ENCODE measurements around the gene PHF21B. TPM values are rescaled to one million over a fixed set of nuclear protein-coding genes. Genes with fewer than 3 reads are reported as not detected.

PHF21B gene
- total and polyA plus RNA-seq, 2 of the 8 experiments (the other 6 are each of a cell fraction or from before 2014, with no cell fraction given), result 19.3 to 68.1 TPM

- no peak overlapping the region for H3K56ac ChIP-seq (replicated peaks; ENCODE audit: insufficient read length, low read depth, low read length)
- peak overlapping the region; percentile 2; the same call in 1 of the 2 replicates for H2BK5ac ChIP-seq (ENCODE audit: low read depth, low read length)
- peak overlapping the region; percentile 6 for H4K5ac ChIP-seq (ENCODE audit: insufficient read length, low read depth, low read length)
- H3K4me3 ChIP-seq (ENCODE audit: extremely low read depth in 1 of 4, insufficient read depth in 2 of 4, low read depth in 3 of 4, low read length in 4 of 4), result no peak overlapping the region
- DNase-seq (ENCODE audit: low read depth in 1 of 2, low spot score in 2 of 2) (no peak), FAIRE-seq (no peak)
- TF ChIP-seq TAF7 (optimal IDR thresholded peaks at IDR 0.05; ENCODE audit: borderline replicate concordance, low read depth, low read length) (no peak), RBBP5 (IDR thresholded peaks at IDR 0.05; ENCODE audit: borderline replicate concordance, low read depth, low read length) (no peak)
- no peak overlapping the region; the same call in 1 of the 2 replicates for H2AFZ ChIP-seq (ENCODE audit: low read length)
- H3K23me2 ChIP-seq (ENCODE audit: low read depth, low read length), result no peaks in the 10 kb centered on the region
- no peak overlapping the region for H3K4ac ChIP-seq (replicated peaks; ENCODE audit: insufficient read length, low read depth, low read length)
- peak overlapping the region; percentile 23; the same call in 1 of the 2 replicates for H2BK20ac ChIP-seq (ENCODE audit: low read length)
- H3K9ac ChIP-seq (replicated peaks in 1 of 4; ENCODE audit: extremely low read depth in 1 of 4, low read depth in 3 of 4, low read length in 3 of 4), result no peak overlapping the region
- ChIA-PET CTCF (ENCODE audit: partially characterized antibody) (no interaction called here), POLR2A (ENCODE audit: partially characterized antibody) (no interaction called here)
- H3K14ac ChIP-seq (ENCODE audit: insufficient read length), result no peak overlapping the region
- H3K27ac ChIP-seq (ENCODE audit: low read depth, low read length), result no peak overlapping the region
- H3K79me1 ChIP-seq (ENCODE audit: low read depth, low read length), result no peaks in the 10 kb centered on the region; the same call in 1 of the 2 replicates
- H3K4me2 ChIP-seq (ENCODE audit: insufficient read depth in 1 of 2, low read depth in 2 of 2, low read length in 2 of 2), result no peak overlapping the region
- no peaks in the 10 kb centered on the region for H3K36me3 ChIP-seq (ENCODE audit: control insufficient read depth in 2 of 4, insufficient read depth in 4 of 4, low read length in 3 of 4)
- no peak overlapping the region for H2BK120ac ChIP-seq (replicated peaks; ENCODE audit: low read depth, low read length)
- H4K20me1 ChIP-seq (replicated peaks in 1 of 2; ENCODE audit: control insufficient read depth in 1 of 2, insufficient read depth in 2 of 2, low read length in 2 of 2), result no peaks in the 10 kb centered on the region
- H4K8ac ChIP-seq (ENCODE audit: extremely low read depth, insufficient read depth, low read length), result peak overlapping the region; percentile 45; the same call in 1 of the 2 replicates
- peaks cover 8 to 17% of the 10 kb centered on the region in 2 experiments for H3K9me3 ChIP-seq (ENCODE audit: insufficient read depth in 2 of 2, low read depth in 1 of 2, low read length in 1 of 2)
- H2AK5ac ChIP-seq (ENCODE audit: low read depth, low read length), result no peak overlapping the region
- no peaks in the 10 kb centered on the region for H3K27me3 ChIP-seq (replicated peaks in 1 of 4; ENCODE audit: control insufficient read depth in 3 of 4, extremely low read depth in 1 of 4, insufficient read depth in 3 of 4, low read length in 3 of 4)
- H2BK12ac ChIP-seq (ENCODE audit: low read depth, low read length), result no peak overlapping the region
- H2BK15ac ChIP-seq (ENCODE audit: low read length), result no peak overlapping the region
- peak overlapping the region; percentile 20 for H4K91ac ChIP-seq (replicated peaks; ENCODE audit: insufficient read length, low read length)
- no peaks in the 10 kb centered on the region for H3K4me1 ChIP-seq (replicated peaks in 1 of 4; ENCODE audit: control insufficient read depth in 3 of 4, insufficient read depth in 4 of 4, low read length in 3 of 4)
- H3K79me2 ChIP-seq (ENCODE audit: control insufficient read depth in 1 of 2, insufficient read depth in 2 of 2, low read length in 2 of 2), result no peaks in the 10 kb centered on the region
- 88% methylated on average over 8 of the region's 8 CpGs; no CpG with 5 or more reads in 1 of the 2 experiments for WGBS, 2 experiments (ENCODE audit: extremely low coverage in 1 of 2, insufficient coverage in 1 of 2, insufficient read length in 1 of 2, insufficient replicate concordance in 2 of 2, low coverage in 1 of 2, low lambda C conversion rate in 2 of 2, missing lambda C conversion rate in 1 of 2)
- H3K18ac ChIP-seq (ENCODE audit: extremely low read depth, low read length), result no peak overlapping the region
- H3K23ac ChIP-seq (ENCODE audit: insufficient read length), result no peak overlapping the region
These were observed 32.5 kb upstream of the PHF21B start for GRCh38 chr22:45042263-45042662.

Data from H1 (cell line).